ENCODE measurements around the gene UBA3. TPM values are rescaled to one million over a fixed set of nuclear protein-coding genes. Genes with fewer than 3 reads are reported as not detected.

Gene UBA3
- total and polyA plus RNA-seq, 2 donors from 2014 or later: 35.3 to 63.1 TPM

GRCh38 chr3:69052472-69052898, 27.7 kb downstream of the UBA3 start:
- Histone ChIP-seq H3K4me3 (ENCODE audit: low read length in 3 of 3) (peak overlapping the region; percentile 82 to 99 (median 91)), H3K9ac (ENCODE audit: low read length in 3 of 3) (peak overlapping the region in 2 of 3 donors; percentile 63 to 98), H3K4me1 (ENCODE audit: control insufficient read depth in 2 of 3, insufficient read depth in 2 of 3, low read depth in 1 of 3, low read length in 3 of 3) (peaks cover 0 to 6% (median 5%) of the 10 kb centered on the region in 3 donors), H3K9me3 (ENCODE audit: control insufficient read depth in 2 of 3, insufficient read depth in 1 of 3, low read length in 3 of 3) (no peaks in the 10 kb centered on the region), H3K27ac (ENCODE audit: low read depth in 2 of 2, low read length in 2 of 2) (peak overlapping the region; percentile 97), H3K36me3 (ENCODE audit: control insufficient read depth in 2 of 3, insufficient read depth in 3 of 3, low read length in 3 of 3) (peaks cover 5 to 18% (median 12%) of the 10 kb centered on the region in 3 donors), H3K27me3 (ENCODE audit: control insufficient read depth, insufficient read depth, low read length) (no peaks in the 10 kb centered on the region)
- TF ChIP-seq CTCF (IDR thresholded peaks at IDR 0.05; ENCODE audit: borderline replicate concordance, extremely low read depth, insufficient read depth): no peak
- DNase-seq (no peak), FAIRE-seq (no peak)
- intact Hi-C loops (cut with DNase I): no loop called here

GRCh38 chr3:69051756-69052471, 28.3 kb downstream of the UBA3 start, which contains the start of gene TMF1:
TSS of gene TMF1 (minus strand) at chr3:69052333. CDS start at chr3:69052086, 247 bp downstream.
- peak within 1 kb of the TSS; percentile 97 for H3K27ac ChIP-seq (ENCODE audit: low read depth in 2 of 2, low read length in 2 of 2)
- H3K9ac ChIP-seq (ENCODE audit: low read length in 3 of 3): peak within 1 kb of the TSS; percentile 63 to 98 (median 96)
- no peaks in the 10 kb centered on the region for H3K27me3 ChIP-seq (ENCODE audit: control insufficient read depth, insufficient read depth, low read length)
- DNase-seq (peak; percentile 98 to 99 (median 99)), FAIRE-seq (peak; percentile 96)
- peak within 1 kb of the TSS; percentile 82 to 99 (median 91) for H3K4me3 ChIP-seq (ENCODE audit: low read length in 3 of 3)
- H3K4me1 ChIP-seq (ENCODE audit: control insufficient read depth in 2 of 3, insufficient read depth in 2 of 3, low read depth in 1 of 3, low read length in 3 of 3): peaks cover 0 to 6% (median 5%) of the 10 kb centered on the region in 3 donors
- H3K9me3 ChIP-seq (ENCODE audit: control insufficient read depth in 2 of 3, insufficient read depth in 1 of 3, low read length in 3 of 3): no peaks in the 10 kb centered on the region
- intact Hi-C loops (cut with DNase I): no loop called here
- peaks cover 9 to 21% (median 15%) of the 10 kb centered on the region in 3 donors for H3K36me3 ChIP-seq (ENCODE audit: control insufficient read depth in 2 of 3, insufficient read depth in 3 of 3, low read length in 3 of 3)
- no peak for TF ChIP-seq CTCF (IDR thresholded peaks at IDR 0.05; ENCODE audit: borderline replicate concordance, extremely low read depth, insufficient read depth)

- intact Hi-C loops (cut with DNase I): no loop called here
- Histone ChIP-seq H3K4me1 (ENCODE audit: control insufficient read depth in 2 of 3, insufficient read depth in 2 of 3, low read depth in 1 of 3, low read length in 3 of 3) (peaks cover 0 to 6% (median 5%) of the 10 kb centered on the region in 3 donors), H3K9me3 (ENCODE audit: control insufficient read depth in 2 of 3, insufficient read depth in 1 of 3, low read length in 3 of 3) (no peaks in the 10 kb centered on the region), H3K9ac (ENCODE audit: low read length in 3 of 3) (no peak overlapping the region), H3K4me3 (ENCODE audit: low read length in 3 of 3) (no peak overlapping the region), H3K27ac (ENCODE audit: low read depth in 2 of 2, low read length in 2 of 2) (no peak overlapping the region), H3K36me3 (ENCODE audit: control insufficient read depth in 2 of 3, insufficient read depth in 3 of 3, low read length in 3 of 3) (peaks cover 9 to 19% (median 11%) of the 10 kb centered on the region in 3 donors), H3K27me3 (ENCODE audit: control insufficient read depth, insufficient read depth, low read length) (no peaks in the 10 kb centered on the region)
- no peak for TF ChIP-seq CTCF (IDR thresholded peaks at IDR 0.05; ENCODE audit: borderline replicate concordance, extremely low read depth, insufficient read depth)
- DNase-seq (no peak), FAIRE-seq (no peak)
Observed at GRCh38 chr3:69048990-69049389, 31.2 kb downstream of the UBA3 start.
